HepG2 (cell line): ENCODE measurements around the gene UQCR10. TPM values are rescaled to one million over a fixed set of nuclear protein-coding genes. Genes with fewer than 3 reads are reported as not detected.
A peak's percentile ranks its signal among the peaks of the same experiment; 100 is the strongest.

Source experiments
- ATF7 ChIP-seq, 2 experiments: fragments of 450-650 bp in 1 of 2; sonication (generic) in 1 of 2; formaldehyde crosslinking in 1 of 2; IDR thresholded peaks; 2 replicates each; pipeline versions ENCODE4 v1.4.0 to v1.6.1; 2016 to 2020; ENCODE audit warnings: antibody characterized with exemption in 1 of 2, mild to moderate bottlenecking in 1 of 2, missing genetic modification reagents in 1 of 2
- FOXK1 ChIP-seq: sonication (generic); formaldehyde crosslinking; IDR thresholded peaks from 2 replicates; pipeline ENCODE4 v1.4.0; 2020; ENCODE audit warnings: low read depth, missing genetic modification reagents, borderline replicate concordance
- HDAC6 ChIP-seq: fragments of 200-600 bp; sonication (generic); IDR thresholded peaks from 2 replicates; pipeline ENCODE4 v1.7.0; 2017; ENCODE audit warnings: mild to moderate bottlenecking, antibody characterized with exemption, low read length, low read depth
- HNF4A ChIP-seq: sonication (generic); formaldehyde crosslinking; IDR thresholded peaks from 2 replicates; pipeline ENCODE4 v1.4.0; 2020; ENCODE audit warnings: missing genetic modification reagents
- JUND ChIP-seq: sonication (generic); formaldehyde crosslinking; IDR thresholded peaks from 2 replicates; pipeline ENCODE4 v1.8.0; 2022; ENCODE audit warnings: mild to moderate bottlenecking, missing genetic modification reagents
- KDM1A ChIP-seq: IDR thresholded peaks from 2 replicates; pipeline ENCODE4 v1.6.1; 2016; ENCODE audit warnings: missing compliant biosample characterization
- MIXL1 ChIP-seq: IDR thresholded peaks from 2 replicates; pipeline ENCODE4 v1.6.1; 2016
- MTF2 ChIP-seq: sonication (generic); formaldehyde crosslinking; IDR thresholded peaks from 2 replicates; pipeline ENCODE4 v1.5.0; 2020; ENCODE audit warnings: missing genetic modification reagents, borderline replicate concordance
- NFKBIZ ChIP-seq: IDR thresholded peaks from 2 replicates; pipeline ENCODE4 v1.6.1; 2018; ENCODE audit warnings: missing genetic modification reagents, missing compliant biosample characterization
- PHB2 ChIP-seq: fragments of 450-650 bp; IDR thresholded peaks from 2 replicates; pipeline ENCODE4 v1.6.1; 2018; ENCODE audit not compliant: partially characterized antibody
- RBM22 ChIP-seq: fragments of 200-400 bp; formaldehyde crosslinking; optimal IDR thresholded peaks from 2 replicates; pipeline ENCODE3; 2017; ENCODE audit warnings: mild to moderate bottlenecking, low read length, moderate library complexity
- RFX3 ChIP-seq: IDR thresholded peaks from 2 replicates; pipeline ENCODE4 v1.6.1; 2016; ENCODE audit warnings: missing biosample characterization, missing genetic modification reagents
- SCMH1 ChIP-seq: sonication (generic); formaldehyde crosslinking; IDR thresholded peaks from 2 replicates; pipeline ENCODE4 v1.9.0; 2021; ENCODE audit warnings: missing genetic modification reagents, mild to moderate bottlenecking, borderline replicate concordance
- THYN1 ChIP-seq: sonication (generic); formaldehyde crosslinking; IDR thresholded peaks from 2 replicates; pipeline ENCODE4 v1.8.1; 2023; ENCODE audit warnings: low read depth, mild to moderate bottlenecking, moderate library complexity, missing genetic modification reagents, borderline replicate concordance
- ZNF282 ChIP-seq: fragments of 450-650 bp; IDR thresholded peaks from 2 replicates; pipeline ENCODE4 v1.6.1; 2018; ENCODE audit not compliant: partially characterized antibody
- ZNF761 ChIP-seq: sonication (generic); formaldehyde crosslinking; conservative IDR thresholded peaks from 2 replicates; pipeline ENCODE4 v1.4.0; 2020; ENCODE audit warnings: mild to moderate bottlenecking, missing genetic modification reagents
- polyA plus RNA-seq, 8 experiments: library from polyadenylated mRNA; depleted of rRNA in 3 of 8; stranded (reverse) in 7 of 8; unstranded in 1 of 8; fragments of >200 nt; fragmentation: Illumina TruSeq in 4 of 8; extraction: Trizol in 4 of 8; gene quantifications; 2 replicates each; pipeline versions ENCODE4 v1.2.1 to v1.2.3, GENCODE V29; 2011 to 2016; ENCODE audit warnings: low read depth in 4 of 8, missing spikeins in 1 of 8, mixed read lengths in 1 of 8; ENCODE audit not compliant: insufficient read depth in 1 of 8
- total RNA-seq, 5 experiments: library from RNA; depleted of rRNA; stranded (reverse); fragments of >200 nt; fragmentation: Illumina TruSeq; extraction: Trizol; gene quantifications; 2 replicates each; pipeline ENCODE4 v1.2.3, GENCODE V29; 2016; ENCODE audit warnings: low read depth in 1 of 5
- TF ChIP-seq, protein P1 (sequence below): conservative IDR thresholded peaks from 2 replicates; pipeline ENCODE4 v1.6.1; 2018; ENCODE audit warnings: missing genetic modification reagents
- TF ChIP-seq, protein P2 (sequence below): sonication (generic); formaldehyde crosslinking; IDR thresholded peaks from 2 replicates; pipeline ENCODE4 v1.8.1; 2023; ENCODE audit warnings: missing genetic modification reagents, mild to moderate bottlenecking, borderline replicate concordance
- TF ChIP-seq, protein P3 (sequence below): sonication (generic); formaldehyde crosslinking; IDR thresholded peaks from 2 replicates; pipeline ENCODE4 v1.9.0; 2022; ENCODE audit warnings: missing genetic modification reagents, mild to moderate bottlenecking, borderline replicate concordance
- TF ChIP-seq, protein P4 (sequence below): sonication (generic); formaldehyde crosslinking; IDR thresholded peaks from 2 replicates; pipeline ENCODE4 v1.4.0; 2020; ENCODE audit warnings: mild to moderate bottlenecking, missing genetic modification reagents, borderline replicate concordance
- TF ChIP-seq, protein P5 (sequence below): sonication (generic); formaldehyde crosslinking; conservative IDR thresholded peaks from 2 replicates; pipeline ENCODE4 v1.4.0; 2020; ENCODE audit warnings: missing genetic modification reagents

Gene UQCR10
- total and polyA plus RNA-seq, 2 of the 13 experiments (the other 11 are each of a cell fraction or from before 2014, with no cell fraction given): 225 to 232 TPM

DNA sequence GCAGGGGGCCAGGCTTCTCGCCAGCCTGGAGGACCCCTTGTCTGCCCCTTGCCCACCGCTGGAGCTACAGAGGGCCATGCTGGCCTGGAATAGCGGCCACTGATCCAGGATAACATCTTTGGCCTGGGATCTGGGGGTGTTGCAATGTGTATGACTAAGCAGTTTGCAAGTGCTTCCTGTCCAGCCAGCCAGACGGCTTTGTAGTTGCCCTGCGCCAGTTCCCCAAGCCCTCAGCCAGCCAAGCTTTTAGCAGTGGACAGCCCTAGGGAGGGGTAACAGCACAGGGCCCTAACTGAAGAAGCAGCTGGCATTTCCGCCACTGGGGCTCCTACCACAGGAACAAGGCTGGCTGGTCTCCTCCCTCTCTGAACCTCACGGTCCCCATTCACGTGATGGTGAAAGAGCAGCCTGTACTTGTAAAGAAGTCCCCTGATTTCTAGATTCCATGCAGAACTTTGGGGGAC lies 32.1 kb downstream of the UQCR10 start (continued):
- TF ChIP-seq, protein P1, sequence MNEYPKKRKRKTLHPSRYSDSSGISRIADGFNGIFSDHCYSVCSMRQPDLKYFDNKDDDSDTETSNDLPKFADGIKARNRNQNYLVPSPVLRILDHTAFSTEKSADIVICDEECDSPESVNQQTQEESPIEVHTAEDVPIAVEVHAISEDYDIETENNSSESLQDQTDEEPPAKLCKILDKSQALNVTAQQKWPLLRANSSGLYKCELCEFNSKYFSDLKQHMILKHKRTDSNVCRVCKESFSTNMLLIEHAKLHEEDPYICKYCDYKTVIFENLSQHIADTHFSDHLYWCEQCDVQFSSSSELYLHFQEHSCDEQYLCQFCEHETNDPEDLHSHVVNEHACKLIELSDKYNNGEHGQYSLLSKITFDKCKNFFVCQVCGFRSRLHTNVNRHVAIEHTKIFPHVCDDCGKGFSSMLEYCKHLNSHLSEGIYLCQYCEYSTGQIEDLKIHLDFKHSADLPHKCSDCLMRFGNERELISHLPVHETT: peak; percentile 41; the same call in 1 of the 2 replicates
- no peak for TF ChIP-seq THYN1
- TF ChIP-seq JUND (CRISPR knock-in tag): peak; percentile 64
- TF ChIP-seq, protein P2, sequence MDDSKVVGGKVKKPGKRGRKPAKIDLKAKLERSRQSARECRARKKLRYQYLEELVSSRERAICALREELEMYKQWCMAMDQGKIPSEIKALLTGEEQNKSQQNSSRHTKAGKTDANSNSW (CRISPR knock-in tag): no peak
- no peak for TF ChIP-seq KDM1A (CRISPR knock-in tag)
- TF ChIP-seq, protein P3, sequence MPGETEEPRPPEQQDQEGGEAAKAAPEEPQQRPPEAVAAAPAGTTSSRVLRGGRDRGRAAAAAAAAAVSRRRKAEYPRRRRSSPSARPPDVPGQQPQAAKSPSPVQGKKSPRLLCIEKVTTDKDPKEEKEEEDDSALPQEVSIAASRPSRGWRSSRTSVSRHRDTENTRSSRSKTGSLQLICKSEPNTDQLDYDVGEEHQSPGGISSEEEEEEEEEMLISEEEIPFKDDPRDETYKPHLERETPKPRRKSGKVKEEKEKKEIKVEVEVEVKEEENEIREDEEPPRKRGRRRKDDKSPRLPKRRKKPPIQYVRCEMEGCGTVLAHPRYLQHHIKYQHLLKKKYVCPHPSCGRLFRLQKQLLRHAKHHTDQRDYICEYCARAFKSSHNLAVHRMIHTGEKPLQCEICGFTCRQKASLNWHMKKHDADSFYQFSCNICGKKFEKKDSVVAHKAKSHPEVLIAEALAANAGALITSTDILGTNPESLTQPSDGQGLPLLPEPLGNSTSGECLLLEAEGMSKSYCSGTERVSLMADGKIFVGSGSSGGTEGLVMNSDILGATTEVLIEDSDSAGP (CRISPR knock-in tag): peak; percentile 14; the same call in 1 of the 2 replicates
- TF ChIP-seq NFKBIZ (CRISPR knock-in tag): no peak
- TF ChIP-seq ZNF282: no peak
- TF ChIP-seq MTF2 (CRISPR knock-in tag): no peak
- TF ChIP-seq, protein P4, sequence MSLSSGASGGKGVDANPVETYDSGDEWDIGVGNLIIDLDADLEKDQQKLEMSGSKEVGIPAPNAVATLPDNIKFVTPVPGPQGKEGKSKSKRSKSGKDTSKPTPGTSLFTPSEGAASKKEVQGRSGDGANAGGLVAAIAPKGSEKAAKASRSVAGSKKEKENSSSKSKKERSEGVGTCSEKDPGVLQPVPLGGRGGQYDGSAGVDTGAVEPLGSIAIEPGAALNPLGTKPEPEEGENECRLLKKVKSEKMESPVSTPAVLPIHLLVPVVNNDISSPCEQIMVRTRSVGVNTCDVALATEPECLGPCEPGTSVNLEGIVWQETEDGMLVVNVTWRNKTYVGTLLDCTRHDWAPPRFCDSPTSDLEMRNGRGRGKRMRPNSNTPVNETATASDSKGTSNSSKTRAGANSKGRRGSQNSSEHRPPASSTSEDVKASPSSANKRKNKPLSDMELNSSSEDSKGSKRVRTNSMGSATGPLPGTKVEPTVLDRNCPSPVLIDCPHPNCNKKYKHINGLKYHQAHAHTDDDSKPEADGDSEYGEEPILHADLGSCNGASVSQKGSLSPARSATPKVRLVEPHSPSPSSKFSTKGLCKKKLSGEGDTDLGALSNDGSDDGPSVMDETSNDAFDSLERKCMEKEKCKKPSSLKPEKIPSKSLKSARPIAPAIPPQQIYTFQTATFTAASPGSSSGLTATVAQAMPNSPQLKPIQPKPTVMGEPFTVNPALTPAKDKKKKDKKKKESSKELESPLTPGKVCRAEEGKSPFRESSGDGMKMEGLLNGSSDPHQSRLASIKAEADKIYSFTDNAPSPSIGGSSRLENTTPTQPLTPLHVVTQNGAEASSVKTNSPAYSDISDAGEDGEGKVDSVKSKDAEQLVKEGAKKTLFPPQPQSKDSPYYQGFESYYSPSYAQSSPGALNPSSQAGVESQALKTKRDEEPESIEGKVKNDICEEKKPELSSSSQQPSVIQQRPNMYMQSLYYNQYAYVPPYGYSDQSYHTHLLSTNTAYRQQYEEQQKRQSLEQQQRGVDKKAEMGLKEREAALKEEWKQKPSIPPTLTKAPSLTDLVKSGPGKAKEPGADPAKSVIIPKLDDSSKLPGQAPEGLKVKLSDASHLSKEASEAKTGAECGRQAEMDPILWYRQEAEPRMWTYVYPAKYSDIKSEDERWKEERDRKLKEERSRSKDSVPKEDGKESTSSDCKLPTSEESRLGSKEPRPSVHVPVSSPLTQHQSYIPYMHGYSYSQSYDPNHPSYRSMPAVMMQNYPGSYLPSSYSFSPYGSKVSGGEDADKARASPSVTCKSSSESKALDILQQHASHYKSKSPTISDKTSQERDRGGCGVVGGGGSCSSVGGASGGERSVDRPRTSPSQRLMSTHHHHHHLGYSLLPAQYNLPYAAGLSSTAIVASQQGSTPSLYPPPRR (CRISPR knock-in tag): 0 out of 2 replicates have a peak, but pooled peaks have one; percentile 45
- TF ChIP-seq, protein P5, sequence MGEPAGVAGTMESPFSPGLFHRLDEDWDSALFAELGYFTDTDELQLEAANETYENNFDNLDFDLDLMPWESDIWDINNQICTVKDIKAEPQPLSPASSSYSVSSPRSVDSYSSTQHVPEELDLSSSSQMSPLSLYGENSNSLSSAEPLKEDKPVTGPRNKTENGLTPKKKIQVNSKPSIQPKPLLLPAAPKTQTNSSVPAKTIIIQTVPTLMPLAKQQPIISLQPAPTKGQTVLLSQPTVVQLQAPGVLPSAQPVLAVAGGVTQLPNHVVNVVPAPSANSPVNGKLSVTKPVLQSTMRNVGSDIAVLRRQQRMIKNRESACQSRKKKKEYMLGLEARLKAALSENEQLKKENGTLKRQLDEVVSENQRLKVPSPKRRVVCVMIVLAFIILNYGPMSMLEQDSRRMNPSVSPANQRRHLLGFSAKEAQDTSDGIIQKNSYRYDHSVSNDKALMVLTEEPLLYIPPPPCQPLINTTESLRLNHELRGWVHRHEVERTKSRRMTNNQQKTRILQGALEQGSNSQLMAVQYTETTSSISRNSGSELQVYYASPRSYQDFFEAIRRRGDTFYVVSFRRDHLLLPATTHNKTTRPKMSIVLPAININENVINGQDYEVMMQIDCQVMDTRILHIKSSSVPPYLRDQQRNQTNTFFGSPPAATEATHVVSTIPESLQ (CRISPR knock-in tag): no peak
- TF ChIP-seq SCMH1 (CRISPR knock-in tag): no peak
- no peak for TF ChIP-seq ATF7 (IDR thresholded peaks at IDR 0.05)
- TF ChIP-seq ATF7 (CRISPR knock-in tag; IDR thresholded peaks at IDR 0.05): 0 out of 2 replicates have a peak, but pooled peaks have one; percentile 45
- no peak for TF ChIP-seq HDAC6
- no peak for TF ChIP-seq RBM22
- TF ChIP-seq RFX3 (CRISPR knock-in tag): no peak
- TF ChIP-seq ZNF761 (CRISPR knock-in tag): no peak
- TF ChIP-seq FOXK1 (CRISPR knock-in tag): peak; percentile 30; the same call in 1 of the 2 replicates
- TF ChIP-seq PHB2: no peak
- peak; percentile 26; the same call in 1 of the 2 replicates for TF ChIP-seq HNF4A (CRISPR knock-in tag)
- TF ChIP-seq MIXL1 (CRISPR knock-in tag): no peak
